Osteocyte (in vitro differentiated cells): ENCODE results near the gene AREL1. TPM values are rescaled to one million over a fixed set of nuclear protein-coding genes. Genes with fewer than 3 reads are reported as not detected.

Experiments
- DNase-seq: peaks from one replicate; pipeline ENCODE4 v3.0.0; 2021; ENCODE audit warnings: mixed read lengths; ENCODE audit not compliant: unreplicated experiment; ENCODE audit errors: extremely low spot score
- H3K27ac Mint-ChIP-seq: one replicate; pipeline ENCODE4 v1.8.0; 2021; ENCODE audit warnings: mild to moderate bottlenecking, mixed read lengths; ENCODE audit not compliant: unreplicated experiment
- H3K27me3 Mint-ChIP-seq: one replicate; pipeline ENCODE4 v1.8.0; 2021; ENCODE audit warnings: mixed read lengths; ENCODE audit not compliant: unreplicated experiment
- H3K36me3 Mint-ChIP-seq: one replicate; pipeline ENCODE4 v1.8.0; 2021; ENCODE audit warnings: mixed read lengths; ENCODE audit not compliant: unreplicated experiment
- H3K4me1 Mint-ChIP-seq: one replicate; pipeline ENCODE4 v1.8.0; 2021; ENCODE audit warnings: mixed read lengths; ENCODE audit not compliant: unreplicated experiment
- H3K4me3 Mint-ChIP-seq: one replicate; pipeline ENCODE4 v1.8.0; 2021; ENCODE audit warnings: mild to moderate bottlenecking, moderate library complexity, mixed read lengths; ENCODE audit not compliant: unreplicated experiment
- H3K9me3 Mint-ChIP-seq: one replicate; pipeline ENCODE4 v1.8.0; 2021; ENCODE audit warnings: mixed read lengths; ENCODE audit not compliant: unreplicated experiment
- CTCF ChIP-seq: fragments of 200-600 bp; sonication (generic); IDR thresholded peaks from 2 replicates; pipeline ENCODE4 v1.5.0; 2021; ENCODE audit warnings: antibody characterized with exemption, mild to moderate bottlenecking, moderate library complexity
- total RNA-seq: library from RNA; stranded (reverse); gene quantifications from 2 replicates; pipeline ENCODE4 v1.2.1, GENCODE V29; 2021

AREL1 gene
- total RNA-seq, 1 donor from 2014 or later, result 45.6 TPM

- TF ChIP-seq CTCF, result no peak
- Mint-ChIP-seq H3K36me3 (no peaks in the 10 kb centered on the region), H3K4me1 (peaks cover 79% of the 10 kb centered on the region), H3K27me3 (no peaks in the 10 kb centered on the region), H3K4me3 (peak overlapping the region; percentile 46), H3K9me3 (no peaks in the 10 kb centered on the region), H3K27ac (peak overlapping the region; percentile 72)
- DNase-seq, result no peak
Measured at GRCh38 chr14:74613211-74613914, 99.5 kb downstream of the AREL1 start.

- Mint-ChIP-seq H3K9me3 (no peaks in the 10 kb centered on the region), H3K4me1 (peaks cover 72% of the 10 kb centered on the region), H3K27ac (peak overlapping the region; percentile 52), H3K36me3 (peaks cover 1% of the 10 kb centered on the region), H3K27me3 (no peaks in the 10 kb centered on the region), H3K4me3 (peak overlapping the region; percentile 88)
- DNase-seq, result peak; percentile 96
- TF ChIP-seq CTCF, result peak; percentile 73
Measured at GRCh38 chr14:74612350-74613021, 100.4 kb downstream of the AREL1 start.

GRCh38 chr14:74611650-74612349, 101.1 kb downstream of the AREL1 start, which contains the start of gene LTBP2:
TSS of gene LTBP2 (minus strand) at chr14:74612237. CDS start at chr14:74611944, 293 bp downstream.
- Mint-ChIP-seq H3K27ac (peak within 1 kb of the TSS; percentile 59), H3K27me3 (no peaks in the 10 kb centered on the region), H3K36me3 (peaks cover 5% of the 10 kb centered on the region), H3K4me3 (peak within 1 kb of the TSS; percentile 88), H3K9me3 (no peaks in the 10 kb centered on the region), H3K4me1 (peaks cover 72% of the 10 kb centered on the region)
- DNase-seq, result no peak
- no peak for TF ChIP-seq CTCF

Other genes starting within 250 kb of the AREL1 start
- gene NPC2, start 219.8 kb downstream of the AREL1 start, total RNA-seq, result 524 and 529 TPM in 2 replicates
- gene ISCA2, start 219.3 kb downstream of the AREL1 start, total RNA-seq, result 22.4 and 26.3 TPM in 2 replicates
- 377 and 379 TPM in 2 replicates for gene LTBP2, start 100.8 kb downstream of the AREL1 start, total RNA-seq
- gene FCF1, start 64 bp upstream of the AREL1 start, total RNA-seq, result 59.5 and 61.6 TPM in 2 replicates
- 88.3 and 88.4 TPM in 2 replicates for gene YLPM1, start 50.2 kb upstream of the AREL1 start, total RNA-seq
- gene PROX2, start 163.1 kb upstream of the AREL1 start, total RNA-seq, result not detected in 2 replicates
- 101 and 107 TPM in 2 replicates for gene DLST, start 168.8 kb upstream of the AREL1 start, total RNA-seq
- 0.65 and 0.97 TPM in 2 replicates for gene RPS6KL1, start 210.2 kb upstream of the AREL1 start, total RNA-seq
- gene PGF, start 242.5 kb upstream of the AREL1 start, total RNA-seq, result 3.5 and 3.9 TPM in 2 replicates